K562 (cell line): ENCODE measurements around the gene AIFM1. TPM values are rescaled to one million over a fixed set of nuclear protein-coding genes. Genes with fewer than 3 reads are reported as not detected.
A peak's percentile ranks its signal among the peaks of the same experiment; 100 is the strongest.

Experiments
- ATAC-seq: fragments of 200-7000 bp; cut with Tn5 transposase; 3 replicates; pipeline ENCODE4 v1.9.1; 2020; ENCODE audit warnings: moderate library complexity
- BruUV-seq: library from RNA; stranded (reverse); fragments of 400-500 nt; replicated peaks from 2 replicates; lab custom pipeline; 2021; lab: Mats Ljungman, UMichigan
- CTCF ChIA-PET: fragments of 300-600 bp; formaldehyde crosslinking; extraction: SDS; loops from one replicate; lab custom pipeline; 2021; ENCODE audit warnings: low intra/inter-chr PET ratio; lab: Yijun Ruan, JAX
- POLR2A ChIA-PET: fragments of 300-600, 350-650 bp; sonication (Branson Sonifier 250); formaldehyde crosslinking; extraction: SDS; loops from one replicate; lab custom pipeline; 2021; ENCODE audit warnings: antibody characterized with exemption, inconsistent platforms; lab: Yijun Ruan, JAX
- DNase-seq, 4 experiments: peaks; one replicate each; pipeline versions ENCODE4 v3.0.0 to v3.0.0-alpha.2; 2011 to 2018; ENCODE audit warnings: low spot score in 3 of 4, mixed read lengths in 3 of 4; ENCODE audit errors: extremely low read depth in 1 of 4
- FAIRE-seq: peaks from 2 replicates; lab custom pipeline; 2011; peaks lifted over from hg19 to GRCh38; lab: Jason Lieb, UNC
- H2AFZ ChIP-seq: 2 replicates; pipeline ENCODE4 v1.6.0; 2011; ENCODE audit warnings: low read depth, low read length, control low read depth, inconsistent platforms
- H3K27ac ChIP-seq: fragments of 200-600 bp; 3 replicates; pipeline ENCODE4 v1.8.0; 2011; ENCODE audit warnings: low read depth, mild to moderate bottlenecking, control low read depth, inconsistent platforms, low read length, moderate library complexity, mixed read lengths; ENCODE audit errors: extremely low read depth
- H3K27me3 ChIP-seq, 2 experiments: fragments of 300-600 bp in 1 of 2; 2 replicates in 1 of 2; 3 replicates in 1 of 2; pipeline versions ENCODE4 v1.6.0 to v1.8.0; 2011; ENCODE audit warnings: inconsistent platforms in 2 of 2, low read length in 2 of 2, mild to moderate bottlenecking in 1 of 2, mixed read lengths in 1 of 2, moderate library complexity in 1 of 2; ENCODE audit not compliant: control insufficient read depth in 2 of 2, insufficient read depth in 2 of 2
- H3K36me3 ChIP-seq: fragments of 300-600 bp; 3 replicates; pipeline ENCODE4 v1.8.0; 2011; ENCODE audit warnings: mild to moderate bottlenecking, low read length, inconsistent platforms; ENCODE audit not compliant: control insufficient read depth, insufficient read depth
- H3K4me1 ChIP-seq, 2 experiments: fragments of 200-600 bp in 1 of 2; replicated peaks in 1 of 2; 2 replicates in 1 of 2; 3 replicates in 1 of 2; pipeline versions ENCODE4 v1.5.1 to v1.8.0; 2011; ENCODE audit warnings: inconsistent platforms in 2 of 2, low read length in 2 of 2, mild to moderate bottlenecking in 1 of 2, mixed read lengths in 1 of 2, moderate library complexity in 1 of 2; ENCODE audit not compliant: control insufficient read depth in 2 of 2, insufficient read depth in 2 of 2
- H3K4me2 ChIP-seq: 2 replicates; pipeline ENCODE4 v1.6.1; 2011; ENCODE audit warnings: low read length, control low read depth, inconsistent platforms, mixed read lengths; ENCODE audit not compliant: insufficient read depth
- H3K4me3 ChIP-seq: fragments of 200-600 bp; sonication (generic), shearing (Covaris generic); 2 replicates; pipeline ENCODE4 v1.5.1; 2016; ENCODE audit warnings: control low read depth, inconsistent platforms
- H3K79me2 ChIP-seq: fragments of 200-600 bp; 3 replicates; pipeline ENCODE4 v1.8.0; 2011; ENCODE audit warnings: low read length, inconsistent platforms; ENCODE audit not compliant: control insufficient read depth, insufficient read depth
- H3K9ac ChIP-seq, 2 experiments: 2 replicates each; pipeline versions ENCODE4 v1.6.0 to v1.6.1; 2011; ENCODE audit warnings: low read depth in 2 of 2, low read length in 2 of 2, control low read depth in 1 of 2, inconsistent platforms in 1 of 2, mild to moderate bottlenecking in 1 of 2, mixed read lengths in 1 of 2; ENCODE audit not compliant: insufficient read depth in 1 of 2
- H3K9me1 ChIP-seq: one replicate; pipeline ENCODE4 v1.6.0; 2011; ENCODE audit warnings: inconsistent platforms, mild to moderate bottlenecking, low read length, moderate library complexity; ENCODE audit not compliant: control insufficient read depth, insufficient read depth
- H3K9me3 ChIP-seq: replicated peaks from 2 replicates; pipeline ENCODE4 v1.5.1; 2011; ENCODE audit warnings: low read depth, low read length, inconsistent platforms; ENCODE audit not compliant: control insufficient read depth, insufficient read depth
- H4K20me1 ChIP-seq: replicated peaks from 2 replicates; pipeline ENCODE4 v1.6.1; 2011; ENCODE audit warnings: low read length, inconsistent platforms, mixed read lengths; ENCODE audit not compliant: control insufficient read depth, insufficient read depth
- BACH1 ChIP-seq: fragments of 200-800 bp; sonication (Bioruptor generic); IDR thresholded peaks from 2 replicates; pipeline ENCODE4 v1.6.1; 2016; ENCODE audit warnings: missing genetic modification characterization, missing compliant biosample characterization
- FOSL1 ChIP-seq: fragments of 200-800 bp; sonication (Bioruptor generic); conservative IDR thresholded peaks from 2 replicates; pipeline ENCODE4 v1.6.1; 2016; ENCODE audit warnings: missing genetic modification characterization, missing compliant biosample characterization
- whole genome bisulfite sequencing: fragments of 100-300 bp; shearing (Covaris generic); methylation state at CpG from one replicate; pipeline ENCODE4 v1.1.6; 2016; ENCODE audit warnings: low coverage, mixed read lengths; ENCODE audit not compliant: insufficient coverage; ENCODE audit errors: missing lambda C conversion rate; 5-methylcytosine and 5-hydroxymethylcytosine counted together
- in situ Hi-C: fragments of 300-500 bp; cut with MboI; formaldehyde crosslinking; loops from 4 replicates; pipeline ENCODE4 v1.15.0; 2018; ENCODE audit warnings: inconsistent platforms, mixed read lengths
- intact Hi-C: fragments of 100-400 bp; cut with micrococcal nuclease; formaldehyde crosslinking; loops from 2 replicates; pipeline ENCODE4 v1.14.2; 2022
- polyA plus RNA-seq, 8 experiments: library from polyadenylated mRNA; depleted of rRNA in 4 of 8; stranded (reverse) in 5 of 8; unstranded in 3 of 8; fragments of >200 nt; fragmentation: Nextera tagmentation in 2 of 8; fragmentation: Illumina TruSeq in 1 of 8; extraction: Ambion mirVana in 2 of 8; extraction: Trizol in 1 of 8; gene quantifications; 2 replicates each; pipeline versions ENCODE4 v1.2.1 to v1.2.3, GENCODE V29; 2011 to 2014; ENCODE audit warnings: inconsistent platforms in 1 of 8, missing spikeins in 1 of 8
- total RNA-seq, 7 experiments: library from RNA; depleted of rRNA in 6 of 7; stranded (reverse); fragments of >200 nt in 6 of 7; fragmentation: Illumina TruSeq in 2 of 7; extraction: Trizol in 2 of 7; gene quantifications; 2 replicates each; pipeline versions ENCODE4 v1.2.1 to v1.2.3, GENCODE V29; 2011 to 2021; ENCODE audit warnings: low replicate concordance in 1 of 7
- TF ChIP-seq, protein P1 (sequence below), 2 experiments: fragments of 200-800 bp in 1 of 2; sonication (Bioruptor generic) in 1 of 2; sonication (generic) in 1 of 2; formaldehyde crosslinking in 1 of 2; IDR thresholded peaks in 1 of 2; conservative IDR thresholded peaks in 1 of 2; 2 replicates each; pipeline versions ENCODE4 v1.5.0 to v1.6.1; 2016 to 2020; ENCODE audit warnings: missing compliant biosample characterization in 1 of 2, missing genetic modification characterization in 1 of 2, missing genetic modification reagents in 1 of 2
- TF ChIP-seq, protein P2 (sequence below): sonication (generic); formaldehyde crosslinking; IDR thresholded peaks from 2 replicates; pipeline ENCODE4 v1.8.1; 2023; ENCODE audit warnings: mild to moderate bottlenecking, missing genetic modification reagents
- TF ChIP-seq, protein P3 (sequence below): fragments of 450-650 bp; formaldehyde crosslinking; IDR thresholded peaks from 2 replicates; pipeline ENCODE4 v1.4.0; 2022; ENCODE audit warnings: missing genetic modification characterization
- TF ChIP-seq, protein P4 (sequence below), 3 experiments: IDR thresholded peaks in 2 of 3; conservative IDR thresholded peaks in 1 of 3; 2 replicates each; pipeline ENCODE4 v1.5.1; 2011 to 2012; ENCODE audit warnings: low read length in 3 of 3, mild to moderate bottlenecking in 3 of 3, control low read depth in 2 of 3, improper control_type of control experiment in 1 of 3, inconsistent platforms in 1 of 3, low read depth in 1 of 3, mixed read lengths in 1 of 3, moderate library complexity in 1 of 3; ENCODE audit not compliant: insufficient read depth in 2 of 3

AIFM1 gene
- total and polyA plus RNA-seq, 9 of the 15 experiments (the other 6 are each of a cell fraction or from before 2014, with no cell fraction given), result 51.0 to 117 (median 91.2) TPM

DNA sequence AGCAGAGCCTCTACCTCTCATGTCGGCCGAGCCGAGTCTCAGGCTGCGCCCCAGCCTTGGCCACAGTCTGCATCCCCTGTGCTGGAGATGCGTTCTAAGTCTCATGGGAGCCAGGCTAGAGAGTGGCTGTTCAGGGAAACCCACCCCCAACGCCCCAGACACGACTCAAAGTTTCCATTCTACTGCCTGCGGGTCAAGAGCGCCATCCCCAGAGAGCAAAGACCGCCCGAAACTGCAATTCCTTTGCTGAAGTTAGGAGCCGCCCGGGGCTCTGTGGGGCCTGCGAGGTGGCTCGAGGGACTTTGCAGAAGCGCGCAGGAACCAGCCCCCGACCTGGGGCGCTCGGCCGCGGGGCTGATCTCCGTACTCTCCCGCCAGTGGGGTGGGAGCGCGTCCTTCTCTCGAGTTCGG lies 45.3 kb downstream of the AIFM1 start:
- POLR2A ChIA-PET, result interaction anchor here (0.6 to 2.9 kb wide), 6 partner anchors 9 to 60 kb away, joined by 3 to 12 read pairs (median 3); no protein-coding TSS in a partner anchor
- in situ Hi-C loops, result no loop called here

More for the DNA sequence above, 45.3 kb downstream of the AIFM1 start:
- Histone ChIP-seq H3K9ac (peak overlapping the region; percentile 64 to 92), H3K9me1 (no peaks in the 10 kb centered on the region), H4K20me1 (no peaks in the 10 kb centered on the region), H3K9me3 (no peaks in the 10 kb centered on the region), H3K79me2 (no peaks in the 10 kb centered on the region), H3K4me1 (peaks cover 37 to 47% of the 10 kb centered on the region in 2 experiments; a peak in 4 of 5 replicates), H3K27ac (peak overlapping the region; percentile 86), H3K4me2 (peak overlapping the region; percentile 72), H3K36me3 (peaks cover 5% of the 10 kb centered on the region; the same call in 1 of the 3 replicates), H3K27me3 (no peaks in the 10 kb centered on the region), H3K4me3 (peak overlapping the region; percentile 34), H2AFZ (peak overlapping the region; percentile 94)
- intact Hi-C loops, result loop anchor here (2.0 to 5.0 kb wide), 3 partner anchors 40 to 72 kb away; no protein-coding TSS in a partner anchor
- BruUV-seq, result no TSS peak
- 10% methylated on average over 13 of the region's 28 CpGs for WGBS
- DNase-seq (peak in 1 of 4 experiments; percentile 40), ATAC-seq (peak; percentile 71), FAIRE-seq (no peak)
- TF ChIP-seq, protein P1, sequence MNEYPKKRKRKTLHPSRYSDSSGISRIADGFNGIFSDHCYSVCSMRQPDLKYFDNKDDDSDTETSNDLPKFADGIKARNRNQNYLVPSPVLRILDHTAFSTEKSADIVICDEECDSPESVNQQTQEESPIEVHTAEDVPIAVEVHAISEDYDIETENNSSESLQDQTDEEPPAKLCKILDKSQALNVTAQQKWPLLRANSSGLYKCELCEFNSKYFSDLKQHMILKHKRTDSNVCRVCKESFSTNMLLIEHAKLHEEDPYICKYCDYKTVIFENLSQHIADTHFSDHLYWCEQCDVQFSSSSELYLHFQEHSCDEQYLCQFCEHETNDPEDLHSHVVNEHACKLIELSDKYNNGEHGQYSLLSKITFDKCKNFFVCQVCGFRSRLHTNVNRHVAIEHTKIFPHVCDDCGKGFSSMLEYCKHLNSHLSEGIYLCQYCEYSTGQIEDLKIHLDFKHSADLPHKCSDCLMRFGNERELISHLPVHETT (CRISPR knock-in tag; conservative IDR thresholded peaks at IDR 0.05 in 1 of 2, IDR thresholded peaks at IDR 0.05 in 1 of 2), result 0 out of 4 replicates have a peak, but pooled peaks of 1 of the 2 experiments have one; percentile 36
- TF ChIP-seq, protein P2, sequence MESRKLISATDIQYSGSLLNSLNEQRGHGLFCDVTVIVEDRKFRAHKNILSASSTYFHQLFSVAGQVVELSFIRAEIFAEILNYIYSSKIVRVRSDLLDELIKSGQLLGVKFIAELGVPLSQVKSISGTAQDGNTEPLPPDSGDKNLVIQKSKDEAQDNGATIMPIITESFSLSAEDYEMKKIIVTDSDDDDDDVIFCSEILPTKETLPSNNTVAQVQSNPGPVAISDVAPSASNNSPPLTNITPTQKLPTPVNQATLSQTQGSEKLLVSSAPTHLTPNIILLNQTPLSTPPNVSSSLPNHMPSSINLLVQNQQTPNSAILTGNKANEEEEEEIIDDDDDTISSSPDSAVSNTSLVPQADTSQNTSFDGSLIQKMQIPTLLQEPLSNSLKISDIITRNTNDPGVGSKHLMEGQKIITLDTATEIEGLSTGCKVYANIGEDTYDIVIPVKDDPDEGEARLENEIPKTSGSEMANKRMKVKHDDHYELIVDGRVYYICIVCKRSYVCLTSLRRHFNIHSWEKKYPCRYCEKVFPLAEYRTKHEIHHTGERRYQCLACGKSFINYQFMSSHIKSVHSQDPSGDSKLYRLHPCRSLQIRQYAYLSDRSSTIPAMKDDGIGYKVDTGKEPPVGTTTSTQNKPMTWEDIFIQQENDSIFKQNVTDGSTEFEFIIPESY (CRISPR knock-in tag), result peak; percentile 9; the same call in 1 of the 2 replicates
- TF ChIP-seq BACH1, result 0 out of 2 replicates have a peak, but pooled peaks have one; percentile 24
- TF ChIP-seq FOSL1 (tag), result 0 out of 2 replicates have a peak, but pooled peaks have one; percentile 19
- TF ChIP-seq, protein P3, sequence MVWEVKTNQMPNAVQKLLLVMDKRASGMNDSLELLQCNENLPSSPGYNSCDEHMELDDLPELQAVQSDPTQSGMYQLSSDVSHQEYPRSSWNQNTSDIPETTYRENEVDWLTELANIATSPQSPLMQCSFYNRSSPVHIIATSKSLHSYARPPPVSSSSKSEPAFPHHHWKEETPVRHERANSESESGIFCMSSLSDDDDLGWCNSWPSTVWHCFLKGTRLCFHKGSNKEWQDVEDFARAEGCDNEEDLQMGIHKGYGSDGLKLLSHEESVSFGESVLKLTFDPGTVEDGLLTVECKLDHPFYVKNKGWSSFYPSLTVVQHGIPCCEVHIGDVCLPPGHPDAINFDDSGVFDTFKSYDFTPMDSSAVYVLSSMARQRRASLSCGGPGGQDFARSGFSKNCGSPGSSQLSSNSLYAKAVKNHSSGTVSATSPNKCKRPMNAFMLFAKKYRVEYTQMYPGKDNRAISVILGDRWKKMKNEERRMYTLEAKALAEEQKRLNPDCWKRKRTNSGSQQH, result no peak
- TF ChIP-seq, protein P4, sequence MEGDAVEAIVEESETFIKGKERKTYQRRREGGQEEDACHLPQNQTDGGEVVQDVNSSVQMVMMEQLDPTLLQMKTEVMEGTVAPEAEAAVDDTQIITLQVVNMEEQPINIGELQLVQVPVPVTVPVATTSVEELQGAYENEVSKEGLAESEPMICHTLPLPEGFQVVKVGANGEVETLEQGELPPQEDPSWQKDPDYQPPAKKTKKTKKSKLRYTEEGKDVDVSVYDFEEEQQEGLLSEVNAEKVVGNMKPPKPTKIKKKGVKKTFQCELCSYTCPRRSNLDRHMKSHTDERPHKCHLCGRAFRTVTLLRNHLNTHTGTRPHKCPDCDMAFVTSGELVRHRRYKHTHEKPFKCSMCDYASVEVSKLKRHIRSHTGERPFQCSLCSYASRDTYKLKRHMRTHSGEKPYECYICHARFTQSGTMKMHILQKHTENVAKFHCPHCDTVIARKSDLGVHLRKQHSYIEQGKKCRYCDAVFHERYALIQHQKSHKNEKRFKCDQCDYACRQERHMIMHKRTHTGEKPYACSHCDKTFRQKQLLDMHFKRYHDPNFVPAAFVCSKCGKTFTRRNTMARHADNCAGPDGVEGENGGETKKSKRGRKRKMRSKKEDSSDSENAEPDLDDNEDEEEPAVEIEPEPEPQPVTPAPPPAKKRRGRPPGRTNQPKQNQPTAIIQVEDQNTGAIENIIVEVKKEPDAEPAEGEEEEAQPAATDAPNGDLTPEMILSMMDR (IDR thresholded peaks at IDR 0.05 in 2 of 3, conservative IDR thresholded peaks at IDR 0.05 in 1 of 3; ENCODE audit: insufficient read depth in 2 of 3, low read depth in 1 of 3, low read length in 3 of 3), result 0 out of 6 replicates have a peak, but pooled peaks of 1 of the 3 experiments have one; percentile 6
- CTCF ChIA-PET, result interaction anchor here (1.3 kb wide), 1 partner anchor 41 kb away, joined by 3 read pairs; no protein-coding TSS in a partner anchor
